ENCODE measurements around the gene ZBTB20. TPM values are rescaled to one million over a fixed set of nuclear protein-coding genes. Genes with fewer than 3 reads are reported as not detected.
A peak's percentile ranks its signal among the peaks of the same experiment; 100 is the strongest.

ZBTB20 gene
- total RNA-seq, 3 donors from 2014 or later = 62.9 to 150 (median 109) TPM

DNA sequence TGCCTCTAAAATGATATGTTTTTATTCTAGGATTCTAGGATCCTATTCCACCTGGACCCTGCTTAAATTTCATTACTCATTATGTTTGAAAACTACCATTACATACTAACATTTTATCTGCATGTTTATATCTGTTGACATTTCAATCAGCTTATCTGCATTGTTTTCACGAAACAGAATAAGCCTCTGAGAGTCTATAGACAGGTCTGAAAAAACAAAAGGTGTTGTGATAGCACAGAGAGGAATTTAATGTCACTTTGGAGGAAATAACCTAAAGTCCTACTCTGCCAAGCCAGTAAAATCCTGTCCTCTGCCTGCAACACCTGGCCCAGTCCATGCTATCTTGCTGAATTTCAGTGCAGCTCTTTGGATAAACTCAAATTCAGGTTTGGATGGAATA, 315.2 kb downstream of the ZBTB20 start:
- peaks cover 0 to 6% of the 10 kb centered on the region in 2 donors for H3K4me1 ChIP-seq
- H3K4me3 ChIP-seq = no peak overlapping the region
- no peaks in the 10 kb centered on the region for H3K36me3 ChIP-seq
- no peaks in the 10 kb centered on the region for H3K9me3 ChIP-seq
- intact Hi-C loops (cut with DNase I; ENCODE audit: low total_unique reads) = no loop called here
- no peak for DNase-seq (ENCODE audit: low spot score in 2 of 2)
- no peak overlapping the region for H3K27ac ChIP-seq
- TF ChIP-seq POLR2A (IDR thresholded peaks at IDR 0.05) (no peak), POLR2AphosphoS5 (IDR thresholded peaks at IDR 0.05) (no peak)
- TF ChIP-seq, protein P1, sequence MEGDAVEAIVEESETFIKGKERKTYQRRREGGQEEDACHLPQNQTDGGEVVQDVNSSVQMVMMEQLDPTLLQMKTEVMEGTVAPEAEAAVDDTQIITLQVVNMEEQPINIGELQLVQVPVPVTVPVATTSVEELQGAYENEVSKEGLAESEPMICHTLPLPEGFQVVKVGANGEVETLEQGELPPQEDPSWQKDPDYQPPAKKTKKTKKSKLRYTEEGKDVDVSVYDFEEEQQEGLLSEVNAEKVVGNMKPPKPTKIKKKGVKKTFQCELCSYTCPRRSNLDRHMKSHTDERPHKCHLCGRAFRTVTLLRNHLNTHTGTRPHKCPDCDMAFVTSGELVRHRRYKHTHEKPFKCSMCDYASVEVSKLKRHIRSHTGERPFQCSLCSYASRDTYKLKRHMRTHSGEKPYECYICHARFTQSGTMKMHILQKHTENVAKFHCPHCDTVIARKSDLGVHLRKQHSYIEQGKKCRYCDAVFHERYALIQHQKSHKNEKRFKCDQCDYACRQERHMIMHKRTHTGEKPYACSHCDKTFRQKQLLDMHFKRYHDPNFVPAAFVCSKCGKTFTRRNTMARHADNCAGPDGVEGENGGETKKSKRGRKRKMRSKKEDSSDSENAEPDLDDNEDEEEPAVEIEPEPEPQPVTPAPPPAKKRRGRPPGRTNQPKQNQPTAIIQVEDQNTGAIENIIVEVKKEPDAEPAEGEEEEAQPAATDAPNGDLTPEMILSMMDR (IDR thresholded peaks at IDR 0.05) = no peak
- H3K27me3 ChIP-seq = no peaks in the 10 kb centered on the region

- Histone ChIP-seq H3K4me3 (no peak overlapping the region), H3K27me3 (no peaks in the 10 kb centered on the region), H3K27ac (no peak overlapping the region), H3K36me3 (no peaks in the 10 kb centered on the region), H3K4me1 (peaks cover 0 to 6% of the 10 kb centered on the region in 2 donors), H3K9me3 (no peaks in the 10 kb centered on the region)
- TF ChIP-seq POLR2AphosphoS5 (IDR thresholded peaks at IDR 0.05) = no peak
- no peak for TF ChIP-seq POLR2A (IDR thresholded peaks at IDR 0.05)
- TF ChIP-seq, protein P1 (IDR thresholded peaks at IDR 0.05) = no peak
- DNase-seq (ENCODE audit: low spot score in 2 of 2) = no peak
- intact Hi-C loops (cut with DNase I; ENCODE audit: low total_unique reads) = no loop called here
These were observed 316.4 kb downstream of the ZBTB20 start for GRCh38 chr3:114830652-114831051.

- H3K36me3 ChIP-seq = no peaks in the 10 kb centered on the region
- no peak for TF ChIP-seq POLR2A (IDR thresholded peaks at IDR 0.05)
- TF ChIP-seq, protein P1 (IDR thresholded peaks at IDR 0.05) = no peak
- TF ChIP-seq POLR2AphosphoS5 (IDR thresholded peaks at IDR 0.05) = no peak
- no peaks in the 10 kb centered on the region for H3K27me3 ChIP-seq
- peaks cover 0 to 6% of the 10 kb centered on the region in 2 donors for H3K4me1 ChIP-seq
- no peak for DNase-seq (ENCODE audit: low spot score in 2 of 2)
- no peaks in the 10 kb centered on the region for H3K9me3 ChIP-seq
- H3K4me3 ChIP-seq = no peak overlapping the region
- H3K27ac ChIP-seq = no peak overlapping the region
- intact Hi-C loops (cut with DNase I; ENCODE audit: low total_unique reads) = loop anchor here (5.0 kb wide), 1 partner anchor 568 kb away; no protein-coding TSS in a partner anchor
These were observed 317.3 kb downstream of the ZBTB20 start for GRCh38 chr3:114829783-114830182.

- intact Hi-C loops (cut with DNase I; ENCODE audit: low total_unique reads) = loop anchor here (5.0 kb wide), 1 partner anchor 570 kb away; no protein-coding TSS in a partner anchor
- H3K4me1 ChIP-seq = peaks cover 0 to 6% of the 10 kb centered on the region in 2 donors
- DNase-seq (ENCODE audit: low spot score in 2 of 2) = no peak
- no peaks in the 10 kb centered on the region for H3K36me3 ChIP-seq
- H3K27me3 ChIP-seq = no peaks in the 10 kb centered on the region
- H3K27ac ChIP-seq = no peak overlapping the region
- TF ChIP-seq POLR2A (IDR thresholded peaks at IDR 0.05) = no peak
- TF ChIP-seq, protein P1 (IDR thresholded peaks at IDR 0.05) = peak in 2 of 3 donors; percentile 35 to 39
- H3K9me3 ChIP-seq = no peaks in the 10 kb centered on the region
- H3K4me3 ChIP-seq = no peak overlapping the region
These were observed 319.6 kb downstream of the ZBTB20 start for GRCh38 chr3:114827495-114827894.

DNA sequence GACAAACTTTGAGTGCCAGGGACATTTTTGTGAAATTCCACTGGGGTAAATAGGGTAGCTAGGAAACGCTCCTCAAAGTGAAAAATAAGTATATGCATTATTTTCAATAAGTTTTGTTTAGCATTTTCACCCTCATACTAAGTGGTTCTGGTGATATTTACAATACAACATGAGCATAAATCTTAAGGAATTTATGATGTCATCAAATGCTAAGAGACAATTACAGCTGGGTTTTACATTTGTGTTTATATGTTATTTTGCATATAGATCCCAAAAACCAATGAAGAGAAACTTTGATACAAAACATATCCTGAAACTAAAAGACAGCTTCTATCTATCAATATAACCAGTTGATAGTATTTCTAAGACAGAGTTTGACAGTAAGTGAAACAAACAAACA, 323.1 kb downstream of the ZBTB20 start:
- no peaks in the 10 kb centered on the region for H3K4me1 ChIP-seq
- no peak for DNase-seq (ENCODE audit: low spot score in 2 of 2)
- intact Hi-C loops (cut with DNase I; ENCODE audit: low total_unique reads) = no loop called here
- H3K4me3 ChIP-seq = no peak overlapping the region
- TF ChIP-seq, protein P1 (IDR thresholded peaks at IDR 0.05) = no peak
- H3K36me3 ChIP-seq = no peaks in the 10 kb centered on the region
- H3K27ac ChIP-seq = no peak overlapping the region
- H3K9me3 ChIP-seq = no peaks in the 10 kb centered on the region
- no peaks in the 10 kb centered on the region for H3K27me3 ChIP-seq
